HepG2 (cell line): ENCODE results near the gene SHF. TPM values are rescaled to one million over a fixed set of nuclear protein-coding genes. Genes with fewer than 3 reads are reported as not detected.
A peak's percentile ranks its signal among the peaks of the same experiment; 100 is the strongest.

ENCODE experiments used
- ATAC-seq: fragments of 200-7000 bp; cut with Tn5 transposase; 3 replicates; pipeline ENCODE4 v1.9.1; 2020; ENCODE audit warnings: mild to moderate bottlenecking, moderate library complexity
- BruUV-seq: library from RNA; stranded (reverse); fragments of 400-500 nt; replicated peaks from 2 replicates; lab custom pipeline; 2021; lab: Mats Ljungman, UMichigan
- CTCF ChIA-PET: fragments of 300-600 bp; formaldehyde crosslinking; extraction: SDS; loops from one replicate; lab custom pipeline; 2021; ENCODE audit warnings: low total read pairs, inconsistent platforms, low intra/inter-chr PET ratio; lab: Yijun Ruan, JAX
- POLR2A ChIA-PET: fragments of 350-600 bp; sonication (Branson Sonifier 250); formaldehyde crosslinking; loops from one replicate; lab custom pipeline; 2020; ENCODE audit warnings: antibody characterized with exemption, inconsistent platforms; lab: Yijun Ruan, JAX
- DNase-seq: peaks from one replicate; pipeline ENCODE4 v3.0.0-alpha.2; 2015; ENCODE audit warnings: low spot score
- FAIRE-seq: peaks from 3 replicates; lab custom pipeline; 2011; peaks lifted over from hg19 to GRCh38; lab: Jason Lieb, UNC
- H2AFZ ChIP-seq: one replicate; pipeline ENCODE4 v1.6.1; 2011; ENCODE audit warnings: low read length, inconsistent platforms
- H3K27ac ChIP-seq: fragments of 300-600 bp; 3 replicates; pipeline ENCODE4 v1.8.0; 2011; ENCODE audit warnings: mixed run types, mild to moderate bottlenecking, mixed read lengths, low read length, inconsistent platforms; ENCODE audit not compliant: insufficient read depth; ENCODE audit errors: extremely low read length
- H3K27me3 ChIP-seq, 2 experiments: fragments of 200-600 bp in 1 of 2; 2 replicates in 1 of 2; 3 replicates in 1 of 2; pipeline versions ENCODE4 v1.6.0 to v1.8.0; 2011; ENCODE audit warnings: low read length in 2 of 2, mild to moderate bottlenecking in 2 of 2, moderate library complexity in 2 of 2, inconsistent platforms in 1 of 2; ENCODE audit not compliant: insufficient read depth in 2 of 2, control insufficient read depth in 1 of 2
- H3K36me3 ChIP-seq, 2 experiments: fragments of 200-600 bp in 1 of 2; replicated peaks in 1 of 2; 2 replicates in 1 of 2; 3 replicates in 1 of 2; pipeline versions ENCODE4 v1.5.1 to v1.8.0; 2011; ENCODE audit warnings: low read length in 2 of 2, inconsistent platforms in 1 of 2; ENCODE audit not compliant: insufficient read depth in 2 of 2, control insufficient read depth in 1 of 2
- H3K4me1 ChIP-seq: 2 replicates; pipeline ENCODE4 v1.5.1; 2012; ENCODE audit warnings: low read length, inconsistent platforms; ENCODE audit not compliant: insufficient read depth
- H3K4me2 ChIP-seq: 2 replicates; pipeline ENCODE4 v1.6.0; 2011; ENCODE audit warnings: low read depth, low read length, inconsistent platforms
- H3K4me3 ChIP-seq, 3 experiments: fragments of 200-600 bp in 1 of 3; sonication (generic), shearing (Covaris generic) in 1 of 3; replicated peaks in 1 of 3; 2 replicates each; pipeline ENCODE4 v1.5.1; 2011 to 2016; ENCODE audit warnings: low read length in 3 of 3, inconsistent platforms in 2 of 3, low read depth in 2 of 3, mild to moderate bottlenecking in 2 of 3, control low read depth in 1 of 3, mixed read lengths in 1 of 3; ENCODE audit not compliant: insufficient read depth in 1 of 3
- H3K79me2 ChIP-seq: one replicate; pipeline ENCODE4 v1.6.1; 2011; ENCODE audit warnings: low read length, inconsistent platforms; ENCODE audit not compliant: insufficient read depth
- H3K9ac ChIP-seq: 2 replicates; pipeline ENCODE4 v1.6.0; 2011; ENCODE audit warnings: mild to moderate bottlenecking, low read depth, low read length, inconsistent platforms; ENCODE audit not compliant: insufficient read depth
- H3K9me3 ChIP-seq: 2 replicates; pipeline ENCODE4 v1.5.1; 2012; ENCODE audit warnings: mild to moderate bottlenecking, low read length
- H4K20me1 ChIP-seq: 2 replicates; pipeline ENCODE4 v1.6.0; 2011; ENCODE audit warnings: inconsistent platforms, mild to moderate bottlenecking, low read length, moderate library complexity; ENCODE audit not compliant: insufficient read depth
- AGO2 ChIP-seq: fragments of 200-400 bp; formaldehyde crosslinking; optimal IDR thresholded peaks from 2 replicates; pipeline ENCODE3; 2017; ENCODE audit warnings: mild to moderate bottlenecking, low read depth, low read length, moderate library complexity
- ATF1 ChIP-seq: IDR thresholded peaks from 2 replicates; pipeline ENCODE4 v1.6.1; 2016; ENCODE audit warnings: mild to moderate bottlenecking, control low read depth
- DR1 ChIP-seq: sonication (generic); formaldehyde crosslinking; IDR thresholded peaks from 2 replicates; pipeline ENCODE4 v1.8.0; 2021; ENCODE audit warnings: mild to moderate bottlenecking, missing genetic modification reagents, inconsistent platforms
- FOXK2 ChIP-seq: fragments of 450-650 bp; IDR thresholded peaks from 2 replicates; pipeline ENCODE4 v1.6.1; 2016
- IKZF1 ChIP-seq: fragments of 450-650 bp; IDR thresholded peaks from 2 replicates; pipeline ENCODE4 v1.7.1; 2016
- MEIS2 ChIP-seq: sonication (generic); formaldehyde crosslinking; IDR thresholded peaks from 2 replicates; pipeline ENCODE4 v1.9.0; 2021; ENCODE audit warnings: mild to moderate bottlenecking, missing genetic modification reagents
- NCOA2 ChIP-seq: sonication (generic); formaldehyde crosslinking; IDR thresholded peaks from 2 replicates; pipeline ENCODE4 v1.8.0; 2022; ENCODE audit warnings: inconsistent platforms
- NFRKB ChIP-seq: fragments of 450-650 bp; IDR thresholded peaks from 2 replicates; pipeline ENCODE4 v1.6.1; 2017
- POLR2A ChIP-seq, 2 experiments: IDR thresholded peaks; 2 replicates each; pipeline ENCODE4 v1.6.1; 2011; ENCODE audit warnings: low read depth in 2 of 2, low read length in 2 of 2, mild to moderate bottlenecking in 1 of 2, moderate library complexity in 1 of 2; ENCODE audit not compliant: insufficient read depth in 1 of 2
- RARA ChIP-seq: IDR thresholded peaks from 2 replicates; pipeline ENCODE4 v1.6.1; 2016; ENCODE audit warnings: missing genetic modification reagents, missing compliant biosample characterization
- REXO4 ChIP-seq: sonication (generic); formaldehyde crosslinking; IDR thresholded peaks from 2 replicates; pipeline ENCODE4 v1.8.0; 2022; ENCODE audit warnings: missing genetic modification reagents, mild to moderate bottlenecking, borderline replicate concordance
- RXRB ChIP-seq: IDR thresholded peaks from 2 replicates; pipeline ENCODE4 v1.6.1; 2016; ENCODE audit warnings: borderline replicate concordance, missing genetic modification reagents, missing compliant biosample characterization
- TCF7 ChIP-seq: sonication (generic); IDR thresholded peaks from 2 replicates; pipeline ENCODE4 v1.6.1; 2016; ENCODE audit warnings: antibody characterized with exemption, low read depth
- ZBTB3 ChIP-seq: sonication (generic); formaldehyde crosslinking; IDR thresholded peaks from 2 replicates; pipeline ENCODE4 v1.4.0; 2020; ENCODE audit warnings: low read depth, mild to moderate bottlenecking, moderate library complexity, missing genetic modification reagents, borderline replicate concordance
- WGBS: methylation state at CpG from one replicate; pipeline ENCODE4 v1.1.6; 2017; ENCODE audit warnings: low lambda C conversion rate; 5-methylcytosine and 5-hydroxymethylcytosine counted together
- in situ Hi-C: cut with HindIII; loops from 2 replicates; pipeline ENCODE4 v1.10.0; 2017; ENCODE audit warnings: low pct_unique_long_range_greater_than_20kb; ENCODE audit not compliant: extremely low pct_ligation_motif_present
- intact Hi-C: fragments of 100-400 bp; cut with micrococcal nuclease; formaldehyde crosslinking; loops from one replicate; pipeline ENCODE4 v1.10.0; 2022; ENCODE audit not compliant: unreplicated experiment
- polyA plus RNA-seq, 8 experiments: library from polyadenylated mRNA; depleted of rRNA in 3 of 8; stranded (reverse) in 7 of 8; unstranded in 1 of 8; fragments of >200 nt; fragmentation: Illumina TruSeq in 4 of 8; extraction: Trizol in 4 of 8; gene quantifications; 2 replicates each; pipeline versions ENCODE4 v1.2.1 to v1.2.3, GENCODE V29; 2011 to 2016; ENCODE audit warnings: low read depth in 4 of 8, missing spikeins in 1 of 8, mixed read lengths in 1 of 8; ENCODE audit not compliant: insufficient read depth in 1 of 8
- total RNA-seq, 5 experiments: library from RNA; depleted of rRNA; stranded (reverse); fragments of >200 nt; fragmentation: Illumina TruSeq; extraction: Trizol; gene quantifications; 2 replicates each; pipeline ENCODE4 v1.2.3, GENCODE V29; 2016; ENCODE audit warnings: low read depth in 1 of 5
- TF ChIP-seq, protein P1 (sequence below): sonication (generic); formaldehyde crosslinking; IDR thresholded peaks from 2 replicates; pipeline ENCODE4 v1.4.0; 2020; ENCODE audit warnings: missing genetic modification reagents
- TF ChIP-seq, protein P2 (sequence below): sonication (generic); formaldehyde crosslinking; conservative IDR thresholded peaks from 2 replicates; pipeline ENCODE4 v1.4.0; 2020; ENCODE audit warnings: mild to moderate bottlenecking, missing genetic modification reagents, moderate library complexity

The SHF gene
- total and polyA plus RNA-seq, 2 of the 13 experiments (the other 11 are each of a cell fraction or from before 2014, with no cell fraction given), result 20.9 to 25.5 TPM

DNA sequence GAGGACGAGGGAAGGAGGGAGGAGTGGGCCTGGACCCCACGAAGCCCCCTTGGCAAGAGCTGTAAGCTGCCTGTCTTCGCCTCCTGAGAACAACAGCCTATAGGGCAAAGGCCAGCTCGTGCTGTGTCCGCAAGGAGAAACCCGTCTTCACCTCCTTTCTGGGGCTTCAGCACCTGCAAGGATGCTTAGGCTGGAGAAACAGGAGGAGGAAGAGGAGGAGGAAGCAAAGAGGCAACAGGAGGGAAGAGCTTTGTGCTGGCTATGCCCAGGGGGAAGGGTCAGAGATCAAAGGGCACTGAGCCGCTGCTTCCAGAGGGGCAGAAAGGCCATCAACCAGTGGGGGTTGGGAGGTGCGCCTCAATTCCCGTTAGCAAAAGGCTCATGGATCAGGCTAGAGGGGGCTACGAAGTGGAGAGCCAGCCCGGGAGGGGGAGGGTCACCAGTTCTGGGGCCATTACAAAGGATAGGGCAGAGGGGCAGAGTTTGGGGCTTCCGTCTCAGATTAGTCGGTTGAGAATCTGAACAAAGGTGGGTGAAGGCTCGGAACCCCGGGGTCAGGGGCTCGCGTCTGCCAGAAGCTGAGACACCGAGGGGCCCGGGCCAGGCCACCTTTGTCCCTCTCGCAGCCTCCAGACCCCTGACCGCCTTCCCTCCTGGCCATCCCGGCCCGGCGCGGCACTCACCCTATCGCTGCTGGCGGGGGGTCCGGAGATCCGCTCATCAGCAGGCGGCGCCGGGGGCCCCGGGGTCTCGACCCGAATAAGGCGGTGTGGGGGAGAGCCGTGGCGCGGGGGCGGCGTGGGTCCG is 792 bp downstream of the SHF start:
- H3K79me2 ChIP-seq, result peaks cover 52% of the 10 kb centered on the region
- WGBS, result 11% methylated on average over 15 of the region's 42 CpGs
- no peaks in the 10 kb centered on the region for H3K9me3 ChIP-seq
- peak overlapping the region; percentile 69 for H3K9ac ChIP-seq
- H3K36me3 ChIP-seq, result peaks cover 3 to 4% of the 10 kb centered on the region in 2 experiments; a peak in 3 of 5 replicates
- no peak overlapping the region for H2AFZ ChIP-seq
- H3K4me1 ChIP-seq, result peaks cover 51% of the 10 kb centered on the region
- peak; percentile 28 for DNase-seq
- ATAC-seq, result peak; percentile 43
- H3K4me3 ChIP-seq, result peak overlapping the region; percentile 77 to 83 (median 82)
- peaks cover 26% of the 10 kb centered on the region for H4K20me1 ChIP-seq
- POLR2A ChIA-PET, result interaction anchor here (0.8 to 2.9 kb wide), 8 partner anchors 13 to 215 kb away, joined by 3 to 42 read pairs (median 6); a partner anchor contains a TSS
- peak overlapping the region; percentile 50 for H3K27ac ChIP-seq
- H3K4me2 ChIP-seq, result peak overlapping the region; percentile 79
- intact Hi-C loops, result loop anchor here (1.0 to 2.0 kb wide), 2 partner anchors 14 to 20 kb away; no protein-coding TSS in a partner anchor
- H3K27me3 ChIP-seq, result peaks cover 0 to 3% of the 10 kb centered on the region in 2 experiments; a peak in 1 of 5 replicates
- CTCF ChIA-PET, result interaction anchor here (1.5 kb wide), 1 partner anchor 11 kb away, joined by 3 read pairs; no protein-coding TSS in a partner anchor
- FAIRE-seq, result peak; percentile 54
- TSS peak; percentile 41 for BruUV-seq
- in situ Hi-C loops, result no loop called here
- TF ChIP-seq NCOA2 (CRISPR knock-in tag) (no peak), ZBTB3 (CRISPR knock-in tag) (0 out of 2 replicates have a peak, but pooled peaks have one; percentile 39), AGO2 (peak; percentile 44), REXO4 (CRISPR knock-in tag) (no peak), MEIS2 (0 out of 2 replicates have a peak, but pooled peaks have one; percentile 23), IKZF1 (no peak), RXRB (CRISPR knock-in tag) (peak; percentile 20; the same call in 1 of the 2 replicates), POLR2A (IDR thresholded peaks at IDR 0.05; ENCODE audit: insufficient read depth in 1 of 2, low read depth in 2 of 2, low read length in 2 of 2) (0 out of 4 replicates have a peak, but pooled peaks of 1 of the 2 experiments have one; percentile 41), RARA (peak; percentile 47; the same call in 1 of the 2 replicates), FOXK2 (no peak), NFRKB (no peak), TCF7 (peak; percentile 39; the same call in 1 of the 2 replicates), ATF1 (no peak), DR1 (CRISPR knock-in tag) (no peak)
- TF ChIP-seq, protein P1, sequence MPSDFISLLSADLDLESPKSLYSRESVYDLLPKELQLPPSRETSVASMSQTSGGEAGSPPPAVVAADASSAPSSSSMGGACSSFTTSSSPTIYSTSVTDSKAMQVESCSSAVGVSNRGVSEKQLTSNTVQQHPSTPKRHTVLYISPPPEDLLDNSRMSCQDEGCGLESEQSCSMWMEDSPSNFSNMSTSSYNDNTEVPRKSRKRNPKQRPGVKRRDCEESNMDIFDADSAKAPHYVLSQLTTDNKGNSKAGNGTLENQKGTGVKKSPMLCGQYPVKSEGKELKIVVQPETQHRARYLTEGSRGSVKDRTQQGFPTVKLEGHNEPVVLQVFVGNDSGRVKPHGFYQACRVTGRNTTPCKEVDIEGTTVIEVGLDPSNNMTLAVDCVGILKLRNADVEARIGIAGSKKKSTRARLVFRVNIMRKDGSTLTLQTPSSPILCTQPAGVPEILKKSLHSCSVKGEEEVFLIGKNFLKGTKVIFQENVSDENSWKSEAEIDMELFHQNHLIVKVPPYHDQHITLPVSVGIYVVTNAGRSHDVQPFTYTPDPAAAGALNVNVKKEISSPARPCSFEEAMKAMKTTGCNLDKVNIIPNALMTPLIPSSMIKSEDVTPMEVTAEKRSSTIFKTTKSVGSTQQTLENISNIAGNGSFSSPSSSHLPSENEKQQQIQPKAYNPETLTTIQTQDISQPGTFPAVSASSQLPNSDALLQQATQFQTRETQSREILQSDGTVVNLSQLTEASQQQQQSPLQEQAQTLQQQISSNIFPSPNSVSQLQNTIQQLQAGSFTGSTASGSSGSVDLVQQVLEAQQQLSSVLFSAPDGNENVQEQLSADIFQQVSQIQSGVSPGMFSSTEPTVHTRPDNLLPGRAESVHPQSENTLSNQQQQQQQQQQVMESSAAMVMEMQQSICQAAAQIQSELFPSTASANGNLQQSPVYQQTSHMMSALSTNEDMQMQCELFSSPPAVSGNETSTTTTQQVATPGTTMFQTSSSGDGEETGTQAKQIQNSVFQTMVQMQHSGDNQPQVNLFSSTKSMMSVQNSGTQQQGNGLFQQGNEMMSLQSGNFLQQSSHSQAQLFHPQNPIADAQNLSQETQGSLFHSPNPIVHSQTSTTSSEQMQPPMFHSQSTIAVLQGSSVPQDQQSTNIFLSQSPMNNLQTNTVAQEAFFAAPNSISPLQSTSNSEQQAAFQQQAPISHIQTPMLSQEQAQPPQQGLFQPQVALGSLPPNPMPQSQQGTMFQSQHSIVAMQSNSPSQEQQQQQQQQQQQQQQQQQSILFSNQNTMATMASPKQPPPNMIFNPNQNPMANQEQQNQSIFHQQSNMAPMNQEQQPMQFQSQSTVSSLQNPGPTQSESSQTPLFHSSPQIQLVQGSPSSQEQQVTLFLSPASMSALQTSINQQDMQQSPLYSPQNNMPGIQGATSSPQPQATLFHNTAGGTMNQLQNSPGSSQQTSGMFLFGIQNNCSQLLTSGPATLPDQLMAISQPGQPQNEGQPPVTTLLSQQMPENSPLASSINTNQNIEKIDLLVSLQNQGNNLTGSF (CRISPR knock-in tag), result no peak
- TF ChIP-seq, protein P2, sequence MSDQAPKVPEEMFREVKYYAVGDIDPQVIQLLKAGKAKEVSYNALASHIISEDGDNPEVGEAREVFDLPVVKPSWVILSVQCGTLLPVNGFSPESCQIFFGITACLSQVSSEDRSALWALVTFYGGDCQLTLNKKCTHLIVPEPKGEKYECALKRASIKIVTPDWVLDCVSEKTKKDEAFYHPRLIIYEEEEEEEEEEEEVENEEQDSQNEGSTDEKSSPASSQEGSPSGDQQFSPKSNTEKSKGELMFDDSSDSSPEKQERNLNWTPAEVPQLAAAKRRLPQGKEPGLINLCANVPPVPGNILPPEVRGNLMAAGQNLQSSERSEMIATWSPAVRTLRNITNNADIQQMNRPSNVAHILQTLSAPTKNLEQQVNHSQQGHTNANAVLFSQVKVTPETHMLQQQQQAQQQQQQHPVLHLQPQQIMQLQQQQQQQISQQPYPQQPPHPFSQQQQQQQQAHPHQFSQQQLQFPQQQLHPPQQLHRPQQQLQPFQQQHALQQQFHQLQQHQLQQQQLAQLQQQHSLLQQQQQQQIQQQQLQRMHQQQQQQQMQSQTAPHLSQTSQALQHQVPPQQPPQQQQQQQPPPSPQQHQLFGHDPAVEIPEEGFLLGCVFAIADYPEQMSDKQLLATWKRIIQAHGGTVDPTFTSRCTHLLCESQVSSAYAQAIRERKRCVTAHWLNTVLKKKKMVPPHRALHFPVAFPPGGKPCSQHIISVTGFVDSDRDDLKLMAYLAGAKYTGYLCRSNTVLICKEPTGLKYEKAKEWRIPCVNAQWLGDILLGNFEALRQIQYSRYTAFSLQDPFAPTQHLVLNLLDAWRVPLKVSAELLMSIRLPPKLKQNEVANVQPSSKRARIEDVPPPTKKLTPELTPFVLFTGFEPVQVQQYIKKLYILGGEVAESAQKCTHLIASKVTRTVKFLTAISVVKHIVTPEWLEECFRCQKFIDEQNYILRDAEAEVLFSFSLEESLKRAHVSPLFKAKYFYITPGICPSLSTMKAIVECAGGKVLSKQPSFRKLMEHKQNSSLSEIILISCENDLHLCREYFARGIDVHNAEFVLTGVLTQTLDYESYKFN (CRISPR knock-in tag), result peak; percentile 77
